K562 (cell line): ENCODE results near the gene NEUROD4. TPM values are rescaled to one million over a fixed set of nuclear protein-coding genes. Genes with fewer than 3 reads are reported as not detected.

Source experiments
- ATAC-seq: fragments of 200-7000 bp; cut with Tn5 transposase; 3 replicates; pipeline ENCODE4 v1.9.1; 2020; ENCODE audit warnings: moderate library complexity
- BruUV-seq: library from RNA; stranded (reverse); fragments of 400-500 nt; replicated peaks from 2 replicates; lab custom pipeline; 2021; lab: Mats Ljungman, UMichigan
- CTCF ChIA-PET: fragments of 300-600 bp; formaldehyde crosslinking; extraction: SDS; loops from one replicate; lab custom pipeline; 2021; ENCODE audit warnings: low intra/inter-chr PET ratio; lab: Yijun Ruan, JAX
- POLR2A ChIA-PET: fragments of 300-600, 350-650 bp; sonication (Branson Sonifier 250); formaldehyde crosslinking; extraction: SDS; loops from one replicate; lab custom pipeline; 2021; ENCODE audit warnings: antibody characterized with exemption, inconsistent platforms; lab: Yijun Ruan, JAX
- DNase-seq, 4 experiments: peaks; one replicate each; pipeline versions ENCODE4 v3.0.0 to v3.0.0-alpha.2; 2011 to 2018; ENCODE audit warnings: low spot score in 3 of 4, mixed read lengths in 3 of 4; ENCODE audit errors: extremely low read depth in 1 of 4
- FAIRE-seq: peaks from 2 replicates; lab custom pipeline; 2011; peaks lifted over from hg19 to GRCh38; lab: Jason Lieb, UNC
- H2AFZ ChIP-seq: 2 replicates; pipeline ENCODE4 v1.6.0; 2011; ENCODE audit warnings: low read depth, low read length, control low read depth, inconsistent platforms
- H3K27ac ChIP-seq: fragments of 200-600 bp; 3 replicates; pipeline ENCODE4 v1.8.0; 2011; ENCODE audit warnings: low read depth, mild to moderate bottlenecking, control low read depth, inconsistent platforms, low read length, moderate library complexity, mixed read lengths; ENCODE audit errors: extremely low read depth
- H3K27me3 ChIP-seq, 2 experiments: fragments of 300-600 bp in 1 of 2; 2 replicates in 1 of 2; 3 replicates in 1 of 2; pipeline versions ENCODE4 v1.6.0 to v1.8.0; 2011; ENCODE audit warnings: inconsistent platforms in 2 of 2, low read length in 2 of 2, mild to moderate bottlenecking in 1 of 2, mixed read lengths in 1 of 2, moderate library complexity in 1 of 2; ENCODE audit not compliant: control insufficient read depth in 2 of 2, insufficient read depth in 2 of 2
- H3K36me3 ChIP-seq: fragments of 300-600 bp; 3 replicates; pipeline ENCODE4 v1.8.0; 2011; ENCODE audit warnings: mild to moderate bottlenecking, low read length, inconsistent platforms; ENCODE audit not compliant: control insufficient read depth, insufficient read depth
- H3K4me1 ChIP-seq, 2 experiments: fragments of 200-600 bp in 1 of 2; replicated peaks in 1 of 2; 2 replicates in 1 of 2; 3 replicates in 1 of 2; pipeline versions ENCODE4 v1.5.1 to v1.8.0; 2011; ENCODE audit warnings: inconsistent platforms in 2 of 2, low read length in 2 of 2, mild to moderate bottlenecking in 1 of 2, mixed read lengths in 1 of 2, moderate library complexity in 1 of 2; ENCODE audit not compliant: control insufficient read depth in 2 of 2, insufficient read depth in 2 of 2
- H3K4me2 ChIP-seq: 2 replicates; pipeline ENCODE4 v1.6.1; 2011; ENCODE audit warnings: low read length, control low read depth, inconsistent platforms, mixed read lengths; ENCODE audit not compliant: insufficient read depth
- H3K4me3 ChIP-seq: fragments of 200-600 bp; sonication (generic), shearing (Covaris generic); 2 replicates; pipeline ENCODE4 v1.5.1; 2016; ENCODE audit warnings: control low read depth, inconsistent platforms
- H3K79me2 ChIP-seq: fragments of 200-600 bp; 3 replicates; pipeline ENCODE4 v1.8.0; 2011; ENCODE audit warnings: low read length, inconsistent platforms; ENCODE audit not compliant: control insufficient read depth, insufficient read depth
- H3K9ac ChIP-seq, 2 experiments: 2 replicates each; pipeline versions ENCODE4 v1.6.0 to v1.6.1; 2011; ENCODE audit warnings: low read depth in 2 of 2, low read length in 2 of 2, control low read depth in 1 of 2, inconsistent platforms in 1 of 2, mild to moderate bottlenecking in 1 of 2, mixed read lengths in 1 of 2; ENCODE audit not compliant: insufficient read depth in 1 of 2
- H3K9me1 ChIP-seq: one replicate; pipeline ENCODE4 v1.6.0; 2011; ENCODE audit warnings: inconsistent platforms, mild to moderate bottlenecking, low read length, moderate library complexity; ENCODE audit not compliant: control insufficient read depth, insufficient read depth
- H3K9me3 ChIP-seq: replicated peaks from 2 replicates; pipeline ENCODE4 v1.5.1; 2011; ENCODE audit warnings: low read depth, low read length, inconsistent platforms; ENCODE audit not compliant: control insufficient read depth, insufficient read depth
- H4K20me1 ChIP-seq: replicated peaks from 2 replicates; pipeline ENCODE4 v1.6.1; 2011; ENCODE audit warnings: low read length, inconsistent platforms, mixed read lengths; ENCODE audit not compliant: control insufficient read depth, insufficient read depth
- FOXO4 ChIP-seq: fragments of 450-650 bp; formaldehyde crosslinking; IDR thresholded peaks from 2 replicates; pipeline ENCODE4 v1.4.0; 2020; ENCODE audit warnings: mild to moderate bottlenecking, moderate library complexity
- MEF2A ChIP-seq: IDR thresholded peaks from 2 replicates; pipeline ENCODE4 v1.6.1; 2011; ENCODE audit warnings: low read depth, mild to moderate bottlenecking, low read length, moderate library complexity; ENCODE audit not compliant: control insufficient read depth
- NFYB ChIP-seq: IDR thresholded peaks from 2 replicates; pipeline ENCODE4 v1.6.1; 2011; ENCODE audit warnings: mild to moderate bottlenecking, moderate library complexity; ENCODE audit not compliant: insufficient read length; ENCODE audit errors: extremely low read depth
- NR4A1 ChIP-seq, 2 experiments: fragments of 250-450 bp in 1 of 2; fragments of 450-650 bp in 1 of 2; sonication (Bioruptor Pico) in 1 of 2; IDR thresholded peaks; 2 replicates each; pipeline versions ENCODE4 v1.4.0 to v1.6.1; 2016 to 2020; ENCODE audit warnings: mild to moderate bottlenecking in 2 of 2, missing compliant biosample characterization in 1 of 2, missing genetic modification characterization in 1 of 2, moderate library complexity in 1 of 2
- ZNF133 ChIP-seq: fragments of 250-450 bp; sonication (Bioruptor Pico); IDR thresholded peaks from 2 replicates; pipeline ENCODE4 v1.4.0; 2020; ENCODE audit warnings: mild to moderate bottlenecking
- ZNF143 ChIP-seq: sonication (generic); formaldehyde crosslinking; IDR thresholded peaks from 2 replicates; pipeline ENCODE4 v1.9.0; 2022; ENCODE audit warnings: mild to moderate bottlenecking, missing genetic modification reagents
- WGBS: fragments of 100-300 bp; shearing (Covaris generic); methylation state at CpG from one replicate; pipeline ENCODE4 v1.1.6; 2016; ENCODE audit warnings: low coverage, mixed read lengths; ENCODE audit not compliant: insufficient coverage; ENCODE audit errors: missing lambda C conversion rate; 5-methylcytosine and 5-hydroxymethylcytosine counted together
- in situ Hi-C: fragments of 300-500 bp; cut with MboI; formaldehyde crosslinking; loops from 4 replicates; pipeline ENCODE4 v1.15.0; 2018; ENCODE audit warnings: inconsistent platforms, mixed read lengths
- intact Hi-C: fragments of 100-400 bp; cut with micrococcal nuclease; formaldehyde crosslinking; loops from 2 replicates; pipeline ENCODE4 v1.14.2; 2022
- polyA plus RNA-seq, 8 experiments: library from polyadenylated mRNA; depleted of rRNA in 4 of 8; stranded (reverse) in 5 of 8; unstranded in 3 of 8; fragments of >200 nt; fragmentation: Nextera tagmentation in 2 of 8; fragmentation: Illumina TruSeq in 1 of 8; extraction: Ambion mirVana in 2 of 8; extraction: Trizol in 1 of 8; gene quantifications; 2 replicates each; pipeline versions ENCODE4 v1.2.1 to v1.2.3, GENCODE V29; 2011 to 2014; ENCODE audit warnings: inconsistent platforms in 1 of 8, missing spikeins in 1 of 8
- total RNA-seq, 7 experiments: library from RNA; depleted of rRNA in 6 of 7; stranded (reverse); fragments of >200 nt in 6 of 7; fragmentation: Illumina TruSeq in 2 of 7; extraction: Trizol in 2 of 7; gene quantifications; 2 replicates each; pipeline versions ENCODE4 v1.2.1 to v1.2.3, GENCODE V29; 2011 to 2021; ENCODE audit warnings: low replicate concordance in 1 of 7

The NEUROD4 gene
- total and polyA plus RNA-seq, 9 of the 15 experiments (the other 6 are each of a cell fraction or from before 2014, with no cell fraction given): not detected

- ChIA-PET POLR2A (no interaction called here), CTCF (no interaction called here)
- H3K36me3 ChIP-seq: no peaks in the 10 kb centered on the region
- H3K4me2 ChIP-seq: no peak overlapping the region
- ATAC-seq (no peak), DNase-seq (no peak), FAIRE-seq (no peak)
- TF ChIP-seq NFYB (no peak), ZNF133 (CRISPR knock-in tag) (no peak), MEF2A (no peak), ZNF143 (CRISPR knock-in tag) (no peak), FOXO4 (no peak), NR4A1 (CRISPR knock-in tag; IDR thresholded peaks at IDR 0.05) (no peak), NR4A1 (tag; IDR thresholded peaks at IDR 0.05) (no peak)
- in situ Hi-C loops (no loop called here), intact Hi-C loops (no loop called here)
- no peaks in the 10 kb centered on the region for H4K20me1 ChIP-seq
- H3K4me1 ChIP-seq: no peaks in the 10 kb centered on the region
- no peaks in the 10 kb centered on the region for H3K79me2 ChIP-seq
- no peaks in the 10 kb centered on the region for H3K9me3 ChIP-seq
- BruUV-seq: no TSS peak
- H3K4me3 ChIP-seq: no peak overlapping the region
- H3K9me1 ChIP-seq: no peaks in the 10 kb centered on the region
- no peak overlapping the region for H3K27ac ChIP-seq
- H3K9ac ChIP-seq: no peak overlapping the region
- no peak overlapping the region for H2AFZ ChIP-seq
- WGBS: 0% methylated on average over 6 of the region's 6 CpGs
- H3K27me3 ChIP-seq: peaks cover 6 to 16% of the 10 kb centered on the region in 2 experiments; a peak in 4 of 5 replicates
Measured at GRCh38 chr12:55044135-55044534, 24.4 kb downstream of the NEUROD4 start.
